Measurements from ENCODE around the gene DAG1. TPM values are rescaled to one million over a fixed set of nuclear protein-coding genes. Genes with fewer than 3 reads are reported as not detected.

DAG1 gene
- total and polyA plus RNA-seq, 10 of the 15 experiments (the other 5 are each of a cell fraction or from before 2014, with no cell fraction given), result 0.33 to 16.3 (median 9.2) TPM

- TF ChIP-seq ZNF592 (IDR thresholded peaks at IDR 0.05), result no peak
- TF ChIP-seq SUZ12 (IDR thresholded peaks at IDR 0.05; ENCODE audit: unreplicated experiment), result no peak
- no peak for TF ChIP-seq PAX5 (IDR thresholded peaks at IDR 0.05; ENCODE audit: borderline replicate concordance, low read depth, low read length)
- TF ChIP-seq SPI1 (IDR thresholded peaks at IDR 0.05; ENCODE audit: borderline replicate concordance, insufficient read depth, low read depth, low read length), result no peak
Observed at GRCh38 chr3:49462222-49462621, 7.8 kb upstream of the DAG1 start (continued).

- no peak overlapping the region for H3K9ac ChIP-seq (ENCODE audit: control insufficient read depth, insufficient read depth, low read length)
- in situ Hi-C loops (cut with MboI), result no loop called here
- CTCF ChIA-PET, result interaction anchor here (1.2 kb wide), 1 partner anchor 11 kb away, joined by 4 read pairs; no protein-coding TSS in a partner anchor
- FAIRE-seq (no peak), DNase-seq (ENCODE audit: low read depth, low spot score) (no peak), ATAC-seq (no peak)
- no peak overlapping the region for H3K4me3 ChIP-seq
- no peaks in the 10 kb centered on the region for H3K9me3 ChIP-seq (replicated peaks; ENCODE audit: control insufficient read depth, insufficient read depth, low read length)
- WGBS (ENCODE audit: insufficient coverage, insufficient replicate concordance, low lambda C conversion rate, missing lambda C conversion rate), result 85% methylated on average over 11 of the region's 18 CpGs
- H3K27me3 ChIP-seq (replicated peaks in 1 of 2; ENCODE audit: control insufficient read depth in 2 of 2, insufficient read depth in 2 of 2, low read length in 1 of 2), result no peaks in the 10 kb centered on the region
- TF ChIP-seq SRF (IDR thresholded peaks at IDR 0.05; ENCODE audit: low read depth in 2 of 2, low read length in 2 of 2), result no peak
- no peak for TF ChIP-seq NR2C1 (IDR thresholded peaks at IDR 0.05)
- no peak for TF ChIP-seq PML (IDR thresholded peaks at IDR 0.05; ENCODE audit: low read length)
- no peak for TF ChIP-seq SIN3A (IDR thresholded peaks at IDR 0.05; ENCODE audit: low read depth, low read length)
- TF ChIP-seq ZNF622 (IDR thresholded peaks at IDR 0.05), result no peak
- TF ChIP-seq BMI1 (IDR thresholded peaks at IDR 0.05; ENCODE audit: borderline replicate concordance), result no peak
- TF ChIP-seq MYC (IDR thresholded peaks at IDR 0.05; ENCODE audit: insufficient read depth, insufficient read length, insufficient replicate concordance, low read length, severe bottlenecking), result no peak
- TF ChIP-seq HCFC1 (IDR thresholded peaks at IDR 0.05; ENCODE audit: low read length), result no peak
- peaks cover 12% of the 10 kb centered on the region for H3K4me1 ChIP-seq (ENCODE audit: control insufficient read depth, insufficient read depth, low read length)
- no peak overlapping the region for H3K27ac ChIP-seq (ENCODE audit: control insufficient read depth, insufficient read depth)
- H3K4me2 ChIP-seq (ENCODE audit: control insufficient read depth, insufficient read depth), result no peak overlapping the region
- RAD21 ChIA-PET (ENCODE audit: unreplicated experiment), result no interaction called here
- H4K20me1 ChIP-seq (ENCODE audit: control insufficient read depth, insufficient read depth), result no peaks in the 10 kb centered on the region
- intact Hi-C loops (cut with micrococcal nuclease; ENCODE audit: unreplicated experiment), result no loop called here
- POLR2A ChIA-PET, result no interaction called here
- H2AFZ ChIP-seq (ENCODE audit: control insufficient read depth, low read depth, low read length), result no peak overlapping the region
- no peaks in the 10 kb centered on the region; the same call in 1 of the 2 replicates for H3K79me2 ChIP-seq (ENCODE audit: control insufficient read depth, insufficient read depth, low read length)
- SMC1A ChIA-PET (ENCODE audit: uncharacterized antibody, unreplicated experiment), result no interaction called here
- H3K36me3 ChIP-seq (ENCODE audit: control insufficient read depth in 2 of 2, insufficient read depth in 2 of 2, low read length in 1 of 2), result no peaks in the 10 kb centered on the region
- no TSS peak for BruUV-seq (replicated peaks)
Observed at GRCh38 chr3:49465270-49466034, 4.6 kb upstream of the DAG1 start.

Measured in GM12878 (cell line).